GM18519 (cell line): Measurements from ENCODE around the gene ESR1.

Experiments
- ATAC-seq: cut with Tn5 transposase; IDR thresholded peaks from one replicate; pipeline ENCODE4 v1.9.1; 2021; ENCODE audit warnings: mild to moderate bottlenecking, moderate library complexity; ENCODE audit not compliant: unreplicated experiment, low FRiP score

ESR1 gene

GRCh38 chr6:152086223-152086873 lies 278.9 kb downstream of the ESR1 start:
- ATAC-seq, result no peak

- no peak for ATAC-seq
Observed at GRCh38 chr6:152087096-152087495, 279.6 kb downstream of the ESR1 start.

GRCh38 chr6:152087701-152088100 lies 280.2 kb downstream of the ESR1 start:
- ATAC-seq, result no peak

- ATAC-seq, result no peak
Observed at GRCh38 chr6:152089992-152090391, 282.5 kb downstream of the ESR1 start.

- no peak for ATAC-seq
Observed at GRCh38 chr6:152091201-152091600, 283.7 kb downstream of the ESR1 start.

GRCh38 chr6:152091851-152092341 lies 284.4 kb downstream of the ESR1 start:
- no peak for ATAC-seq

GRCh38 chr6:152093711-152094110 lies 286.2 kb downstream of the ESR1 start:
- ATAC-seq, result no peak

- no peak for ATAC-seq
Observed at GRCh38 chr6:152094276-152094675, 286.8 kb downstream of the ESR1 start.

GRCh38 chr6:152094992-152095592 lies 287.6 kb downstream of the ESR1 start:
- no peak for ATAC-seq

- no peak for ATAC-seq
Observed at GRCh38 chr6:152096863-152097496, 289.5 kb downstream of the ESR1 start.

GRCh38 chr6:152098683-152099082 lies 291.2 kb downstream of the ESR1 start:
- no peak for ATAC-seq

- no peak for ATAC-seq
Observed at GRCh38 chr6:152099446-152100182, 292.1 kb downstream of the ESR1 start.

- ATAC-seq, result no peak
Observed at GRCh38 chr6:152100183-152100618, 292.7 kb downstream of the ESR1 start.

- no peak for ATAC-seq
Observed at GRCh38 chr6:152107973-152108372, 300.5 kb downstream of the ESR1 start.

GRCh38 chr6:152110886-152111820 lies 303.7 kb downstream of the ESR1 start:
- no peak for ATAC-seq

- no peak for ATAC-seq
Observed at GRCh38 chr6:152112491-152113261, 305.2 kb downstream of the ESR1 start.

- ATAC-seq, result peak; percentile 81
Observed at GRCh38 chr6:152117156-152118133, 310.0 kb downstream of the ESR1 start.

GRCh38 chr6:152118224-152118623 lies 310.7 kb downstream of the ESR1 start:
- no peak for ATAC-seq
